ENCODE measurements around the gene RIBC2. TPM values are rescaled to one million over a fixed set of nuclear protein-coding genes. Genes with fewer than 3 reads are reported as not detected.

Gene RIBC2
- total RNA-seq, 2 experiments from 2014 or later: 0.78 TPM; not detected in 1

DNA sequence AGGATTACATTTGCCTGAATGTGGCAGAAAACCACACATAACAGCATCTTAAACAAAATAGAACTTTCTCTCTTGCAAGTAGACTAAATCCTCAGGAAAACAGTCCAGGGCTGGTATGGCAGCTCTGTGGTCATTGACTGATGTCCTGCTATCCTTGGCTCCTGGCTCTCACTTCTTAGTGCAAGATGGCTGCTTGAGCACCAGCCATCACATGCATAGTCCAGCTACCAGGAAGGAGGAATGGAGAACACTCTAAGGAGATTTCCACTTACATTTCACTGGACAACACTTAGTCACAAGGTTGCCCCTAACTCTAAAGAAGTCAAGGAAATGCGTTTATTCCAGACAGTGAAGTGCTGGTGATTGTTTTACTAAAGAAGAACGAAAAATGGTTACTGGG, 13.6 kb downstream of the RIBC2 start:
- BruUV-seq (replicated peaks): no TSS peak
- no peaks in the 10 kb centered on the region for H3K79me2 ChIP-seq (ENCODE audit: insufficient read depth, low read depth, low read length)
- H3K4me3 ChIP-seq (ENCODE audit: low read depth, low read length, poor library complexity, severe bottlenecking): no peak overlapping the region
- TF ChIP-seq EZH2phosphoT487 (IDR thresholded peaks at IDR 0.05; ENCODE audit: borderline replicate concordance, low read depth, low read length): no peak
- TF ChIP-seq, protein P1, sequence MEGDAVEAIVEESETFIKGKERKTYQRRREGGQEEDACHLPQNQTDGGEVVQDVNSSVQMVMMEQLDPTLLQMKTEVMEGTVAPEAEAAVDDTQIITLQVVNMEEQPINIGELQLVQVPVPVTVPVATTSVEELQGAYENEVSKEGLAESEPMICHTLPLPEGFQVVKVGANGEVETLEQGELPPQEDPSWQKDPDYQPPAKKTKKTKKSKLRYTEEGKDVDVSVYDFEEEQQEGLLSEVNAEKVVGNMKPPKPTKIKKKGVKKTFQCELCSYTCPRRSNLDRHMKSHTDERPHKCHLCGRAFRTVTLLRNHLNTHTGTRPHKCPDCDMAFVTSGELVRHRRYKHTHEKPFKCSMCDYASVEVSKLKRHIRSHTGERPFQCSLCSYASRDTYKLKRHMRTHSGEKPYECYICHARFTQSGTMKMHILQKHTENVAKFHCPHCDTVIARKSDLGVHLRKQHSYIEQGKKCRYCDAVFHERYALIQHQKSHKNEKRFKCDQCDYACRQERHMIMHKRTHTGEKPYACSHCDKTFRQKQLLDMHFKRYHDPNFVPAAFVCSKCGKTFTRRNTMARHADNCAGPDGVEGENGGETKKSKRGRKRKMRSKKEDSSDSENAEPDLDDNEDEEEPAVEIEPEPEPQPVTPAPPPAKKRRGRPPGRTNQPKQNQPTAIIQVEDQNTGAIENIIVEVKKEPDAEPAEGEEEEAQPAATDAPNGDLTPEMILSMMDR (conservative IDR thresholded peaks at IDR 0.05; ENCODE audit: low read length): no peak
- POLR2A ChIA-PET: no interaction called here
- no peaks in the 10 kb centered on the region for H3K36me3 ChIP-seq (ENCODE audit: insufficient read depth, low read length)
- intact Hi-C loops (cut with micrococcal nuclease; ENCODE audit: unreplicated experiment): no loop called here
- CTCF ChIA-PET (ENCODE audit: unreplicated experiment): no interaction called here
- H3K4me2 ChIP-seq (ENCODE audit: low read length): no peak overlapping the region
- no peak overlapping the region for H2AFZ ChIP-seq (ENCODE audit: low read length)
- no peaks in the 10 kb centered on the region for H3K4me1 ChIP-seq (ENCODE audit: insufficient read depth, low read length, poor library complexity, severe bottlenecking)
- no peak overlapping the region for H3K27ac ChIP-seq (ENCODE audit: low read depth, low read length, poor library complexity, severe bottlenecking)
- no peaks in the 10 kb centered on the region for H3K9me3 ChIP-seq (ENCODE audit: low read length)
- no peak for DNase-seq (ENCODE audit: low spot score)
- no peaks in the 10 kb centered on the region for H3K9me2 ChIP-seq (ENCODE audit: insufficient read depth, low read length)
- H4K20me1 ChIP-seq (ENCODE audit: insufficient read depth, low read length): no peaks in the 10 kb centered on the region

DNA sequence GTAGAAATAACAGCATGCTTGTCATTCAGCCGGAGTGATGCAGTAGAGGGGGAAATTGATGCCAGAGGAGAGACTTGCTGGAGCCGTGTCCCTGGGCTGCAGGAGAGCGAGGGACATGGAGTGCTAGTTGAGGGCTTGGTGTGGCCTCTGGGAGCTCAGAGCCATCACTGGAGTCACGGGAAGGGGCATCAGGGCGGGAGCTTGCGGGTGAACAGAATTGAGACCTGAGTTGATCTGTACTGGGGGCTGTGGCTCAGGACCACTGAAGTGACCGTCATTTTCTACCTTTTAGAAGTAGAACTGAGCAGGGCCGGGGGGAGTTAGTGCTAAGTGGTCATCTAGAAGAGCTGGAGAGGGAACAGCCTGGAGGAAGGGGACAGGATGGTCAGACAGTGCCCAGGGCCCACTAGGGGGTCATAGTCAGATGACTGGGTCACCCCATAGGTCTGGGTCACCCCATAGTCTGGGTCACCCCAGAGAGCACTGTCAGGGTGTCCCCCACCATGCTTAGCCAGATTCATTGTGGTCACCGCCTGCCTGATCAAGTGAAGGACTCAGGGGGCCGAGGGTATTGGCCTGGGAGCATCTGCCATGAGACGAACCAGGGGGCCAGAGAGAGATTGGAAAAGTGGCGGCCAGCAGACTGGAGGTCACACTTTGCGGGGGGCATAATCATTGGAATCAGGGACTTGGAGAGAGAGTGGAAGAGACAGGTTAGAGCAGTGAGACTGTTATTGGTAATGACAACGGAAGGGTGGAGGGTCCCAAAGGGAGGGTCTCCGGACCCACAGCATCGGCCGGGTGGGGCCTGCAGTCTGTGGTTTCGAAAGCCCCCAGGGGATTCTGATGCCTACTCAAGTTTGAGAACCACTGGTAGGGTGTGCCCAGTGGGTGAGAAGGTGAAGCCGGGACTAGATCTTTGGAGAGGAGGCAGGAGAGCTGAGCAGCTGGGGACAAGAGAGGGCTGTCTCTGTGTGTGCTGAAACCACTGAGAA, 15.2 kb downstream of the RIBC2 start:
- H3K4me3 ChIP-seq (ENCODE audit: low read depth, low read length, poor library complexity, severe bottlenecking): no peak overlapping the region
- no peaks in the 10 kb centered on the region for H4K20me1 ChIP-seq (ENCODE audit: insufficient read depth, low read length)
- POLR2A ChIA-PET: no interaction called here
- no peak overlapping the region for H2AFZ ChIP-seq (ENCODE audit: low read length)
- intact Hi-C loops (cut with micrococcal nuclease; ENCODE audit: unreplicated experiment): no loop called here
- no peaks in the 10 kb centered on the region for H3K9me2 ChIP-seq (ENCODE audit: insufficient read depth, low read length)
- no peaks in the 10 kb centered on the region for H3K4me1 ChIP-seq (ENCODE audit: insufficient read depth, low read length, poor library complexity, severe bottlenecking)
- no peak overlapping the region for H3K27ac ChIP-seq (ENCODE audit: low read depth, low read length, poor library complexity, severe bottlenecking)
- no peaks in the 10 kb centered on the region for H3K9me3 ChIP-seq (ENCODE audit: low read length)
- no peak for DNase-seq (ENCODE audit: low spot score)
- H3K4me2 ChIP-seq (ENCODE audit: low read length): no peak overlapping the region
- no peaks in the 10 kb centered on the region for H3K36me3 ChIP-seq (ENCODE audit: insufficient read depth, low read length)
- no peaks in the 10 kb centered on the region for H3K79me2 ChIP-seq (ENCODE audit: insufficient read depth, low read depth, low read length)
- no TSS peak for BruUV-seq (replicated peaks)
- TF ChIP-seq, protein P1 (conservative IDR thresholded peaks at IDR 0.05; ENCODE audit: low read length): no peak
- TF ChIP-seq EZH2phosphoT487 (IDR thresholded peaks at IDR 0.05; ENCODE audit: borderline replicate concordance, low read depth, low read length): no peak
- CTCF ChIA-PET (ENCODE audit: unreplicated experiment): interaction anchor here (0.5 kb wide), 1 partner anchor 114 kb away, joined by 4 read pairs; no protein-coding TSS in a partner anchor

DNA sequence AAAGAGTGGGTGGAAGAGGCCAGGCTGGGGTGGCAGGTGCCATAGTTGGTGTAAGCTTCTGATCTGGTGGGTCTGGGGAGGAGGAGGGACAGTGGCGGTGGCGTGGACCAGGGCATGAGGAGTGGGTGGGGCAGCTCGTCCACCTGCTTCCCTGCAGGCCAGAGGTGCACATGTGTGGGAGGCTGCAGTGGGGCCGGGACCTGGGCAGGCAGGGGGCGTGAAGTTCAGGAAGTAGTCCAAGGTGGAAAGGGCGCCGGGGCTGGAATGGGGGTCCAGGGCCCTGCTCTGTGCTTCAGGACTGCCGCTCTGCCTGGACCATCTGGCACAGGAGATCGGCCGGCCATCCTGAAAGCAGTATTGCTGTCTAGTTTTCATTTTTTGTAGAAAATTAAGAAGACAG, 15.9 kb downstream of the RIBC2 start:
- no peaks in the 10 kb centered on the region for H3K9me2 ChIP-seq (ENCODE audit: insufficient read depth, low read length)
- ChIA-PET CTCF (ENCODE audit: unreplicated experiment) (no interaction called here), POLR2A (no interaction called here)
- no peaks in the 10 kb centered on the region for H4K20me1 ChIP-seq (ENCODE audit: insufficient read depth, low read length)
- BruUV-seq (replicated peaks): no TSS peak
- no peak for DNase-seq (ENCODE audit: low spot score)
- no peak overlapping the region for H3K27ac ChIP-seq (ENCODE audit: low read depth, low read length, poor library complexity, severe bottlenecking)
- intact Hi-C loops (cut with micrococcal nuclease; ENCODE audit: unreplicated experiment): no loop called here
- no peak overlapping the region for H3K4me3 ChIP-seq (ENCODE audit: low read depth, low read length, poor library complexity, severe bottlenecking)
- no peaks in the 10 kb centered on the region for H3K4me1 ChIP-seq (ENCODE audit: insufficient read depth, low read length, poor library complexity, severe bottlenecking)
- no peaks in the 10 kb centered on the region for H3K79me2 ChIP-seq (ENCODE audit: insufficient read depth, low read depth, low read length)
- H3K9me3 ChIP-seq (ENCODE audit: low read length): no peaks in the 10 kb centered on the region
- no peak overlapping the region for H2AFZ ChIP-seq (ENCODE audit: low read length)
- no peaks in the 10 kb centered on the region for H3K36me3 ChIP-seq (ENCODE audit: insufficient read depth, low read length)
- no peak for TF ChIP-seq EZH2phosphoT487 (IDR thresholded peaks at IDR 0.05; ENCODE audit: borderline replicate concordance, low read depth, low read length)
- TF ChIP-seq, protein P1 (conservative IDR thresholded peaks at IDR 0.05; ENCODE audit: low read length): no peak
- no peak overlapping the region for H3K4me2 ChIP-seq (ENCODE audit: low read length)
